Prostate gland (tissue), 2 donors: ENCODE measurements around the gene ATF6.

Experiments used
- POLR2A ChIP-seq: fragments of 450-650 bp; IDR thresholded peaks from one replicate; pipeline ENCODE4 v1.6.1; 2016; ENCODE audit warnings: antibody characterized with exemption, mild to moderate bottlenecking
- POLR2AphosphoS5 ChIP-seq: sonication (generic); formaldehyde crosslinking; IDR thresholded peaks from one replicate; pipeline ENCODE4 v1.6.1; 2017; ENCODE audit warnings: antibody characterized with exemption
- TF ChIP-seq, protein P1 (sequence below), 4 experiments: fragments of 200-600 bp in 2 of 4; fragments of 450-650 bp in 2 of 4; sonication (generic) in 2 of 4; IDR thresholded peaks; 1 replicate in 3 of 4; 2 replicates in 1 of 4; pipeline ENCODE4 v1.5.1; 2016 to 2019; ENCODE audit warnings: antibody characterized with exemption in 4 of 4, mild to moderate bottlenecking in 2 of 4, moderate library complexity in 2 of 4

DNA sequence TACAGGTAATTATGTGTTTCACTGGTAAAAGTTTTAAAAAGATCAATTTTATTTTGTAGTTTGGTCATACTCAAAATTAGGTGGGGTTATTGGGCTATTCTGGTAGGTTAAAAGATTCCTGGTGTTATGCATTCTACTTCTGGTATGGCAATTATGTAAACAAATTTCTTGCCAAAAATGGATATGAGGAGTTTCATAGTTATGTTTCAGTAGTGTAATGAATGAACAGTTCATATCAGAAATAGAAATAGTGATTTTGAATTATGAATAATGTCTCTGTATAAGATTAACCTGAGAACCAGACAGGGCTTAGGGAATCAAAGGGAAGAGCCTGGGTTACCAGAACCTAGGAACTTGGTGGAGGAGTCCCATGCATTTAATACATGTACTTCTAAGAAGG lies 15.9 kb downstream of the ATF6 start:
- TF ChIP-seq POLR2A: no peak
- TF ChIP-seq, protein P1, sequence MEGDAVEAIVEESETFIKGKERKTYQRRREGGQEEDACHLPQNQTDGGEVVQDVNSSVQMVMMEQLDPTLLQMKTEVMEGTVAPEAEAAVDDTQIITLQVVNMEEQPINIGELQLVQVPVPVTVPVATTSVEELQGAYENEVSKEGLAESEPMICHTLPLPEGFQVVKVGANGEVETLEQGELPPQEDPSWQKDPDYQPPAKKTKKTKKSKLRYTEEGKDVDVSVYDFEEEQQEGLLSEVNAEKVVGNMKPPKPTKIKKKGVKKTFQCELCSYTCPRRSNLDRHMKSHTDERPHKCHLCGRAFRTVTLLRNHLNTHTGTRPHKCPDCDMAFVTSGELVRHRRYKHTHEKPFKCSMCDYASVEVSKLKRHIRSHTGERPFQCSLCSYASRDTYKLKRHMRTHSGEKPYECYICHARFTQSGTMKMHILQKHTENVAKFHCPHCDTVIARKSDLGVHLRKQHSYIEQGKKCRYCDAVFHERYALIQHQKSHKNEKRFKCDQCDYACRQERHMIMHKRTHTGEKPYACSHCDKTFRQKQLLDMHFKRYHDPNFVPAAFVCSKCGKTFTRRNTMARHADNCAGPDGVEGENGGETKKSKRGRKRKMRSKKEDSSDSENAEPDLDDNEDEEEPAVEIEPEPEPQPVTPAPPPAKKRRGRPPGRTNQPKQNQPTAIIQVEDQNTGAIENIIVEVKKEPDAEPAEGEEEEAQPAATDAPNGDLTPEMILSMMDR (IDR thresholded peaks at IDR 0.05): no peak
- TF ChIP-seq POLR2AphosphoS5: no peak
